DMS53 treated with DMSO at 0.1 percent for 48 hours (cell line): ENCODE results near the gene RUBCNL.

Experiments
- DNase-seq: peaks from one replicate; lab custom pipeline; 2025; ENCODE audit not compliant: unreplicated experiment; lab: John Stamatoyannopoulos, UW

The RUBCNL gene

GRCh38 chr13:46341112-46341711, 45.8 kb downstream of the RUBCNL start:
- peak; percentile 18 for DNase-seq

- no peak for DNase-seq
Measured at GRCh38 chr13:46340631-46341111, 46.4 kb downstream of the RUBCNL start.

GRCh38 chr13:46340011-46340410, 47.0 kb downstream of the RUBCNL start:
- no peak for DNase-seq

GRCh38 chr13:46339035-46339666, 47.9 kb downstream of the RUBCNL start:
- DNase-seq: no peak

- no peak for DNase-seq
Measured at GRCh38 chr13:46337700-46338099, 49.4 kb downstream of the RUBCNL start.

- DNase-seq: no peak
Measured at GRCh38 chr13:46334035-46334822, 52.8 kb downstream of the RUBCNL start.

- DNase-seq: no peak
Measured at GRCh38 chr13:46332772-46333171, 54.3 kb downstream of the RUBCNL start.

GRCh38 chr13:46329624-46330023, 57.4 kb downstream of the RUBCNL start:
- DNase-seq: no peak

GRCh38 chr13:46327246-46327645, 59.8 kb downstream of the RUBCNL start:
- DNase-seq: no peak

GRCh38 chr13:46324976-46325375, 62.1 kb downstream of the RUBCNL start:
- no peak for DNase-seq

- peak; percentile 24 for DNase-seq
Measured at GRCh38 chr13:46321494-46322225, 65.4 kb downstream of the RUBCNL start.

GRCh38 chr13:46320821-46321220, 66.2 kb downstream of the RUBCNL start:
- no peak for DNase-seq

- DNase-seq: no peak
Measured at GRCh38 chr13:46320406-46320805, 66.6 kb downstream of the RUBCNL start.

- no peak for DNase-seq
Measured at GRCh38 chr13:46318986-46319385, 68.1 kb downstream of the RUBCNL start.

GRCh38 chr13:46317120-46317519, 69.9 kb downstream of the RUBCNL start:
- no peak for DNase-seq

- no peak for DNase-seq
Measured at GRCh38 chr13:46315491-46316075, 71.5 kb downstream of the RUBCNL start.

- no peak for DNase-seq
Measured at GRCh38 chr13:46315036-46315435, 72.0 kb downstream of the RUBCNL start.

- no peak for DNase-seq
Measured at GRCh38 chr13:46314587-46314986, 72.5 kb downstream of the RUBCNL start.

- DNase-seq: no peak
Measured at GRCh38 chr13:46313432-46314257, 73.4 kb downstream of the RUBCNL start.

GRCh38 chr13:46313024-46313423, 74.0 kb downstream of the RUBCNL start:
- no peak for DNase-seq
